ENCODE measurements around the gene TRIM3.
"Not testable (repeated sequence)": the region's sequence is repeated elsewhere in the genome, so short reads cannot be mapped to it uniquely, and the experiment has no call there.

The TRIM3 gene

DNA sequence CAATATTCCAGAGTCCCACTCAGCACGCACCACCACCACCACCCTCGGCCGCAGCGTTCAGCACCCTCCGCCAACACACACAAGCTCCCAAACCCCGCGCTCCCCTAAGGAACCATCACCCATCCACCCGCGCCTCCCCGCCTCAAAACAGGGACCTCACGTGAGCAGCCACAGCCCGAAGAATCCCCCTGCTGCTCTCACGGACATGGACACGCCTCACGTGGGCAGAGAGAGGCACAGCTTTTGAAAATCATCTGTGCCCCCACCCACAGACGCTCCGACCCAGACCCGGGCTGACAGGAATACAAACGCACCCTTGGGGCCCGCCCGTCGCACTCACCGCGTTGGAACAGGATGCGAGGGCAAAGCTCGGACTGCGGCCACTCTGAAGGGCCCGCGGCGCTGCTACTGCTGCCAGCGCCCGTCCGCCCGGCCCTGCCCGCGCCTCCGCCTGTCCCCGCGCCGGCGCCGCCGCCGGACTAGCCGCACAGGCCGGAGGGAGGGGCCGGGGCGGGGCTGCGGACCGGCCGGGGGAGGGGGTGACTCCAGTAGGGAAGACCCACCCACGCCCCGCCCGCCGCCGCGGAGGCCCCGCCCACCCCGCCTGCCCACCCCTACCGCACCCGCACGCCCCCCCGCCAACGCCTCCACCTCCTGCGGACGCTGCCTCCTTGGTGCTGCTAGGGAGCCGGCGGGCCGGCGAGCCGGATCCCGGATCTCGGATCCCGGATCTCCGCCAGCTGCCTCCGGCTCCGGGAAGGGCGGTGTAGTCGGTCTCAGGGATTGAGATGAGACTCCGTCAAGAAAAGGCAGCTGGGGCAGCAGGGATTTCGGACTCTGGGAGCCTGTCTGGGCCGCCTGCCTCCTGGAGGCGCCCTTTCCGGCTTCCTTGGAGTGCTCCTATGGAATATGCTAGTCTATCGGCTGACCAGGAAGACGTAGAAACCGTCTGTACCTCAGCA is at the start of gene TRIM3:
Gene TRIM3 (minus strand): TSS at position 491 of the 962 bp plus-strand sequence. CDS start 8,246 bp downstream, outside the sequence.
- peak within 1 kb of the TSS; percentile 70 for H3K4me3 ChIP-seq (ENCODE audit: low read depth, low read length)

DNA sequence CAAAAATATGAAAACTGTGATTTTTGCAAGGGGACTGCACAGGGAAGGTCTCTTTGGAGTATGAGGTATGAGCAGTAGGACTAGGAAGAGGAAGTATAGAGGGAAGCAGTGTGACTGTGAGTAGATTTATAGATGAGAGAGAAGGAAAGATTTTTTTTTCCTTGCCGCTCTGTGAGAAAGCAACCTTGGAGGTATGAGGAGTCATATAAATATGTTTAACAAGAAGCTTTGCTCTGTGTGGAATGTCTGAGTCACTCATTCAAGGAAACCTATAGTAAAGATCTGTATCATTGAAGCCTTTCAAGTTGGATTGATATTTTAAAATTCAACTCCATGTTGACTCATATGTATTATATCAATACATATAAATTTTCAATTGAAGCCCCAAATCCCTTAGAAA is 49.5 kb upstream of the TRIM3 start:
- H3K4me3 ChIP-seq (ENCODE audit: low read depth, low read length) = no peak overlapping the region

DNA sequence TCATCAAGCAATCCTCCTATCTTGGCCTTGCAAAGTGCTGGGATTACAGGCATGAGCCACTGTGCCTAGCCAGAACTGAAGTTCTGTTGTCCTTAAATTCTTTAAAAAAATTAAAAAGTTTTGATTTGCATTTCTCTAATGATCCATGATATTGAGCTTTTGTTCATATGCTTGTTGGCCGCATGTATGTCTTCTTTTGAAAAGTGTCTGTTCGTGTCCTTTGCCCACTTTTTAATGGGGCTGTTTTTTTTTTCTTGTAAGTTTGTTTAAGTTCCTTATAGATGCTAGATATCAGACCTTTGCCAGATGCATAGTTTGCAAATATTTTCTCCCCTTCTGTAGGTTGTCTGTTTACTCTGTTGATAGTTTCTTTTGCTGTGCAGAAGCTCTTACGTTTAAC is 48.2 kb upstream of the TRIM3 start:
- not testable (repeated sequence) for H3K4me3 ChIP-seq (ENCODE audit: low read depth, low read length)

DNA sequence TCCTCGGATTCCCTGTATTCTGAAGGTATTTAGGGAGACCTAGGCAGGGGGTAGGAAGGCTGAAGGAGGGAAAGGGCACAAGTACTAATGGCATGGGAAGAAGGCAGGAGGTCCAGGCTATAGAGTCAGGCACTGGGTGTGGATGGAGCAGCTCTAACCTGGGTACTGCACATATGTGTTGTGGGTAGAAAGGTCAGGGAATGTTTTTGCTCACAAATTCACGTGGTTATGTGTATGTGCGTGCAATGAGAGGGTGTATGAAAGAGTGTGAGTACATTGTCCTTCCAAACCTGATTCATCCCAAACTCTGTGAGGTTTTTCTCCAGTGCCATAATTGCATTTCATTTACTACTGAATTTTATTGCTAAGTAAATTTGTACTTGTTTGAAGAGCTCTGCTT is 46.5 kb upstream of the TRIM3 start:
- H3K4me3 ChIP-seq (ENCODE audit: low read depth, low read length) = no peak overlapping the region

DNA sequence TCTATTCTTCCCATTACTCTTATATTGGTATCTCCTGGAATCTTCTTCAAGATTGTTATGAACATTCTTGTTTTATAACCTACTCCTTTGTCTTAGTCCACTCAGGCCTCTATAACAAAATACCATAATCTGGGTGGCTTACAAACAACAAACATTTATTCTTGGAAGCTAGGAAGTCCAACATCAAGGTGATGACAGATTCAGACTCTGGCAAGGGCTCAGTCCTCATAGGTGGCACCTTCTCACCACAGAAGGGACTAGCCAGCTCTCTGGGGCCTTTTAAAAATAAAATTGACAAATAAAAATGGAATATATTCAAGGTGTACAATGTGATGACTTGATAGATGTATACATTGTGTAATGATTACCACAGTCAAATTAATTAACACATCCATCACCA is 43.1 kb upstream of the TRIM3 start:
- no peak overlapping the region for H3K4me3 ChIP-seq (ENCODE audit: low read depth, low read length)

DNA sequence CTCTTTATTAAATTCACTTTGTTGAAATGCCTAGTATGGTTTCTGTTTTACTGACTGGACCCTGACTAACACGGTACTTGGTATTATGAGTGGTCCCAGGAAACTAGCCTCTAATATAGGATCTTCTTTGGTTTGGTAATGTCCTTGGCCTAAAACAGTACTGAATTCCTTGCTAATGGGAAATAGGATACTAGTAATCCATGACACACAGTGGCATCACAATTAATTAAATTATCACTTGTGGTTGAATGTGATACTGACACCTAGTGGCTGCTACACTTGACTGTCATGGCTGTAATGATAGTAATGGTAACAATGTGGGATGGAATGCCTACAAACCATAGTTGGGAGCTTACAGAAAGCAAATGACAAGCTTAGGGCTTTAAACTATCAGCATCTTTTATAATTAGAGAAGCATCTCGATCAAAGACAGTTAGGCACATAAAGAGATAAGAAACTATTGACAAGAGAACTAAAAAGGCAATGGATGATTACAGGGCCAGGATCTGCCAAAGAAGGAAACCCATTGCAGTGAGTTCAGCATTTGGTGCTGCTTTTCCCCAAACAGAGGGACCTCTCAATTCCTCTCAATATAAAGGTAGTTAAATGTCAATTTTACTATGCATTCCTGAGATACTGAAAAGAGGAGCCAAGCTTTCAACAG is 32.0 kb upstream of the TRIM3 start:
- H3K4me3 ChIP-seq (ENCODE audit: low read depth, low read length) = no peak overlapping the region

DNA sequence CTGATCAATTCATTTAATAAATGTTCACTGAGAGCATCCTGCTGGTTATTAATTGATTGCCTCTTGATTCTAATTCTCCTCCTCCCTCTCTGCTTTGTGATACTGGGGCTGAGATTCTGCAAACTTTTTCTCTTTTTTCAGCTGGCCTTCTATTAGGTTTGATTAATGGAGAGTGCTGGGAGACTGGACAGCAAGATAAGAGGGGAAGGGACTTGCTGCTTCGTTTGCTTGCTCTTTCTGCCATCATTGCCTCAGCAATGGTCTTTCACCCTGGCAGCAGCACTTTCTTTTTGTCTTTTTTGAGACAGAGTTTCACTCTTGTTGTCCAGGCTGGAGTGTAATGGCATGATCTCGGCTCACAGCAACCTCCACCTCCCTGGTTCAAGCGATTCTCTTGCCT is 30.4 kb upstream of the TRIM3 start:
- no peak overlapping the region for H3K4me3 ChIP-seq (ENCODE audit: low read depth, low read length)

DNA sequence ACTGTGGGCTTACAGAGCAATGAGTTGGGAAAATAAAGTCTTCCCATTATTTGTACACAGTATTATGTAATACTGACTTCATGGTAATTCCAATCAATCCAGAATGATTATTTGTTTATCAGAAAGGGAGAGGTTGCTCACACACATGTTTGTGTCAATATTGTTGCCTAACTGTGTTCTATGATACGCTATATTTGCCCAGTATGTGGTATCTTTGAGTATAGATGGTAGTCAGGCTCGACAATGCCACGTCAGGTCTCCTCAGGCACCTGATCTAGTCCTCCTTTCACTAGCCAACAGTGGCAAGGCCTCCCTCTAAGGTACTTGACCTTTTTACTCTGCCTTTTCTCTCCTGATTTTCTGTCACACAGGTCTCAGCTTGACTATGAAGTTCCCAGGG is 28.6 kb upstream of the TRIM3 start:
- no peak overlapping the region for H3K4me3 ChIP-seq (ENCODE audit: low read depth, low read length)

DNA sequence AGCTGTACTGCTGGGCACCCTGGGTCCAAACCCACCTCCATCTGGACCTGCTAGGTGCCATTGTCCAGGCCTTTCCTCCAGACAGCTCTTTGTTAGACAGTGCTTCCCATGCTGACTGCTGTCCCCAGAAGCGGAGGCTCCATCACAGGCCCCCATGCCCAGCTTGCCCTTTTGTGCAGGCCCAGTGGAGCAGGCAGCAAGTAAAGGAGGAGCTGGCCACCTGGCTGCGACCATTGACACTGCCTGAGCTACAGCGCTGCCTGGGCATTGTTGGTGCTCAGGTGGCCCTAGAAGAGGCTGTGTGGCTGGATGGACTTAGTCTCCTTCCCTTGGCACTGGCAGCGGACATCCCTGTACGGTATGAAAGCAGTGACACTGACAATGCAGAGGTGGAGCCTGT is 24.8 kb upstream of the TRIM3 start:
- H3K4me3 ChIP-seq (ENCODE audit: low read depth, low read length) = no peak overlapping the region

DNA sequence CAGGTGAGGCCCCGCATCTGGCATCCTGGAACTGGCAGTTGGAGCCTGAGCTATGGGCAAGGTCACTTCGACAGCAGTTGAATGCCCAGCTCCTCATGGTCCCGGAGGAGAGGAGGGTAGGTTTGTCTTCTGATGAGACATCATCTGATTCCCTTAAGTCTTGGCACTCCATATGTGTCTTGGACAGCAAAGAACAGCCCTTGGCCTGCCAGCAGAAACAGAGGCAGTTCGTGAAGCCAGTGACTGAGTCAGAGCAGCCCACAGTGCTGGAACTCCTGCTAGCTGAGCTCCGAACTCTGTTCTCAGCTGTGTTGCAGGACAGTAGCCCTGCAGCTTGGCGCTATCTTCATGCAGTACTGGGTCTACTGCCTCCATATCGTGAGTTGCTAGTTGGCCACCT is 24.4 kb upstream of the TRIM3 start:
- no peak overlapping the region for H3K4me3 ChIP-seq (ENCODE audit: low read depth, low read length)

DNA sequence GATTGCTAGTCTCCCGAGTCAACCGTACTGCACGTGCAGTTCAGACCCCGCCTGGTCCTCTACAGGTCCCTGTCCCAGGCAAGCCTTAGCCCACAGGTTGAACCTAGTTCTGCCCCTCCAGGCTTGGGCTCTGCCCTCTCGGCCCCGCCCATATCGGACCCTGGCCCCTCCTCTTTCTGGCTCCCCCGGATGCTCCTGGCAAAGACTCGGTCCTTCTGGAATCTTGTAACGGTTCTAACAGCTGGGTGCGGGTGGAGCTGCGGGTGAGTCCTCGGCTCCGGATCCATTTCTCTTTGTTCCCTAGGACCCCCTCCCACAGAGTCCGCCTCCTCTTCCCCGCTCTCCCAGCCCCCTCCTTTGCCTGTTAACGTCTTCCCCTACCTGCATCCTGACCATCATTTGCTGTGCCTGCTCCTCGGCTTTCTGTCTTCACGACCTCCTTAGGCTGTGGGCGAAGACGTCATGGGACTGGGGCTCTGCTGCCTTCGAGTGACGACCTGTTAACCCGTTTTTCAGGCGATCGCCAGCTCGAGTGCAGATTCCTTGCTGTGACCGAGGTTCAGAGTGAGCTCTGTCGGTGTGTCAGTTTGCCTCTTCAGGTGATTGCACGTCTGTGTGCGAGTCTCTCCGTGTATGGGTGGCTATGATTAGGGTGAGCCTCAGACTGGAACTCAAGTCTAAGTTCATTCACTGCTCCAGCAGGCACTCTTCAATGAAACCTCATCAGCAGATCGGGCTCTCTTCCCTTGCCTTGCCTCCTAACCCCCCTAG is 23.5 kb upstream of the TRIM3 start, which contains the start of gene DNHD1:
Gene DNHD1 (plus strand): TSS at position 212 of the 771 bp plus-strand sequence. CDS start 936 bp downstream, outside the sequence.
- no peak within 1 kb of the TSS for H3K4me3 ChIP-seq (ENCODE audit: low read depth, low read length)

DNA sequence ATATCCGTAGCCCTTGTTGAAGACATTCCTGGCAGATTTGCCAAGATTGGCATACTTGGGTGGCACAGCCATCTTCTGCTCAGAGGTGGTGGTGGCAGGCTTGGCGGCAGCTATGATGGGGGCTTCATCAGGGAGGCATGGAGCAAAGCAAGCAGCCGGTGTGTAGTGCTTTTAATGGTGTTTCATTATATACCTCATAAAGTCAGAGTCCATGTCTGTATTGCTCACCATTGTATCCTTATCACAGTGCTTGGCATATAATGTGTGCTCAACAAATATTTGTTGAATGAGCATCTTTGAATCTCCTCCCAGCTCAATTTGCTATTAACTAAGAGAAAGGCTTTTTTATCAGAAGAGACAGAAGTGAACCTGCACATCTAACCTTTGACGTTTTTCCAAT is 15.6 kb upstream of the TRIM3 start:
- H3K4me3 ChIP-seq (ENCODE audit: low read depth, low read length) = no peak overlapping the region

DNA sequence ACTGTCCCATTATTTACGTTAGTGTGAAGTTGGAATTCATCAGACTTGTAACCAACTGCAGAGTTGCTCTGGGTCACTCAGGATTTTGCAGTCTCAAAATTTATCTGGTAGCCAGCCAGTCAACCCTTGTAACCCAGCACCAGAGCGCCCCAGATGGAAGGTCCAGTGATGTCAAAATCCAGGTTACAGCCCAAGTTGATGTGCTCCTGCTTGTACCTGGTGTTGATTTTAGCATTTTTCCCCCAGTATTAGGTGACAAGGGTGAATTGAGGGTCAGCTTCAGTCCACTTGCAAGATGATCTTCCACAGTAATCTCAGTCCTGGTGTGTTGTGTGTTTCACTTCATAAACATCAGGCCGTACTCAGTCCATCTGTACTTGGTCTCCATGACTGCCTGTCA is 15.1 kb upstream of the TRIM3 start:
- no peak overlapping the region for H3K4me3 ChIP-seq (ENCODE audit: low read depth, low read length)

DNA sequence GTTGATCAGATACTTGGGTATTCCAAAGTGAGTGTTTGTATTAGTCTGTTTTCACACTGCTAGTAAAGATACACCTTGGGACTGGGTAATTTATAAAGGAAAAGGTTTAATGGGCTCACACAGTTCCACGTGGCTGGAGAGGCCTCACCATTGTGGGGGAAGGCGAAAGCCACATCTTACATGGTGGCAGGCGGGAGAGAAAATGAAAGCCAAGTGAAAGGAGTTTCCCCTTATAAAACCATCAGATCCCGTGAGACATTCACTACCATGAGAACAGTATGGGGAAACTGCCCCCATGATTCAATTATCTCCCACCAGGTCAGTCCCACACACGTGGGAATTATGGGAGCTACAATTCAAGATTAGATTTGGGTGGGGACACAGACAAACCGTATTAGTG is 14.6 kb upstream of the TRIM3 start:
- H3K4me3 ChIP-seq (ENCODE audit: low read depth, low read length) = no peak overlapping the region

DNA sequence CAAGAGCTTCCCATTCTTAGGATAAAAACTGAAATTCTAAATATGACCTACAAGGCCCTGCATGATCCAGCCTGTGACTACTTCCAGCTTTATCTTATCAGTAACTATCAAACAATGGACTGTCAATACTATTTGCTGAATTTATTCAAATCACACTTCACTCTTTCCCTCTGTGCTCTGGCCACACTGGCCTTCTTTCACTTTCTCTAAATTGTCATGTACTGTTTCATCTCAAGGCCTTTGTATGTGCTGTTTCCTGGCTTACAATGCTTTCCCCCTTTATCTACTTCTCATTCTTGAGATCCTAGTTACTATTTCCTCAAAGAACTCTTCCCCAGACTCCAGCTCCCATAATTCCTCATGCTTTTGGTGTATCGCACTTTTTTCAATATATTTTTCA is 13.2 kb upstream of the TRIM3 start:
- H3K4me3 ChIP-seq (ENCODE audit: low read depth, low read length) = no peak overlapping the region

DNA sequence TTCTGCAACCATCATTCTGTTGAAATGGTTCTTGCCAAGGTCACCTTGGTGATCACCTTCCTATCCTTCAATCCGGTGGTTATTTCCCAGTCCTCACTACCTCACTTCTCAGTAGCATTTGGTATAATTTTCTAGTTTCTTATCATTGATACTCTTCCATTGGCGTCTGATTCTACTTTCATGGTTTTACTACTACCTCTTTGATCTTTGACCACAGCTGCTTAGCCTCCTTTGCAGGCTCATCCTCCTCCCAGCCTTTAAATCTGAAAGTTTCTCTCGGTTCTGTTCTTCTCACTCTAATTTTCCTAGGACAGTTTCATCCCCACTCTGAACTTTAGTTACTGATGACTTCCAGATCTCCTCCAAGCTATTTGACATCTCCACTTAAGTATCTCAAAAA is 12.5 kb upstream of the TRIM3 start:
- no peak overlapping the region for H3K4me3 ChIP-seq (ENCODE audit: low read depth, low read length)

DNA sequence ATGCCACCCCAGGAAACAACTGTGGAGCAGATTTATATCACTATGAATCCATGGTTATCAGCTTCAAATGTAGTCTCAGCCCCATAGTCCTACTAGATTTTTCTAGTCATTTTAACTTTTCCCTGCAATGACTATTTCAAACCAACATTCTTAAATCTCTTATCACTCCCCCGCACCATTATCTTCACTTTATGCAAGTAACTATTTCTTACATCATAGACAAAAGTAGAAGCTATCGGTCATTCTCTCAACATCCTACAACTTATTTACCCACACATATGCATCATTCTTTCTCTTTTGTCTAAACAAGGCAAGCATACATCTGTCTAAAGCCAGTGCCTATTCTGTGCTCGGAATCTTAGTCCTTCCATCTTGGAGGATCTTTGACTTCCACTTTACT is 11.9 kb upstream of the TRIM3 start:
- no peak overlapping the region for H3K4me3 ChIP-seq (ENCODE audit: low read depth, low read length)

DNA sequence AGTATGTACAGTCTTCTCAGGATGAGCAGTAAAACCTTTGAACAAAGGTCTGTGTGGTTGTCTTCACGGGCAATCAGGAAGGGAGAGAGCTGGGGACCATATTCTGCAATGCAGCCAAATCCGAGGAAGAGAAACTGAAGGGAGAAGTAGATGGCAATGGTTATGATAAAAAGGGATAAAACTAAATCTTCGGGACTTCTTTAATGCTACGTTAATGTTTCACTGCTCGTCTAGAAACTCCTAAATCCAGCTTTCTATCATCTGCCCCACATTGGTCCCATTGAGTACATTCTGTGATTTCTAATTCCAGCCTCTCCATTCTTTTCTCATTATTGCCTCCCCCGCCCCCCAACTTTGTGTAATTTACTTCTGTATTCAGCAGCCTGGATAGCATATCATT is 9.3 kb upstream of the TRIM3 start:
- H3K4me3 ChIP-seq (ENCODE audit: low read depth, low read length) = no peak overlapping the region

DNA sequence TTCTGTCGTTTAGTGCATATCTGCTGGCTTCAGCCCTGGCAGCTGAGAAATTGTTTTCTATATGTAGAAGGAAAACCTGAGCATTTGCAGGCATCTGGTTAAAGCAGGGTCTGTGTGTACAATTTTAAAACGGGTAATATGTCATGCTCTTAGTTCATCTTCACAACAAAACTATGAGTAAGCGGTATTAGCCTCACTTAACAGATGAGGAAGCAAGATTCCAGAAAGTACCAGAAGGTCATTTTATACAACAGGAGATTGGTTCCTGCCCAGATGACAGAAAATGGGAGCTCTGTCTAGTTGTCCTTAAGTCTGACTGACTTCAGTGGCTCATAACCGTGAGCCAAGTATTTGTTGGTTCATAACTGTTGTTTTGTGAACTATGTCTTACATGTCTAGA is 8.7 kb upstream of the TRIM3 start:
- H3K4me3 ChIP-seq (ENCODE audit: low read depth, low read length) = peak overlapping the region; percentile 100

DNA sequence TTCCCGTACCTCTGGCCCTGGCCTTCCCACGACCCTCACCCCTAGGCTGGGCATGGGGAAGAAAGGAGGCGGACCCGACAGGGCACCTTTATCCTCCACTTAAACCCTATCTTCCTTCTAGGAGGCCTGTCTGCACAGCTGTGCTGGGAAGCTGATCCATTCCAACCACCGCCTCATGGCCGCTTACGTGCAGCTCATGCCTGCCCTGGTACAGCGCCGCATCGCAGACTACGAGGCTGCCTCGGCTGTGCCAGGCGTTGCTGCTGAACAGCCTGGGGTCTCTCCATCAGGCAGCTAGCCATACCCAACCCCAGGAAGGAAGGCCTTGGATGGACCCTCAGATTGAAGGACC is 8.2 kb upstream of the TRIM3 start:
- peak overlapping the region; percentile 100 for H3K4me3 ChIP-seq (ENCODE audit: low read depth, low read length)

Data from iPS-11a (cell line).